Stimulated activated CD4-positive, alpha-beta T cell treated with anti-CD3 and anti-CD28 coated beads, Interleukin-4, amount 100 ng/mL, for 48 hours (primary cell): ENCODE measurements around the gene MAN1C1.

Source experiments
- DNase-seq, 2 donors: peaks; one replicate each; pipeline ENCODE4 v3.0.0-alpha.2; 2020; ENCODE audit warnings: low read depth in 2 of 2

Gene MAN1C1

DNA sequence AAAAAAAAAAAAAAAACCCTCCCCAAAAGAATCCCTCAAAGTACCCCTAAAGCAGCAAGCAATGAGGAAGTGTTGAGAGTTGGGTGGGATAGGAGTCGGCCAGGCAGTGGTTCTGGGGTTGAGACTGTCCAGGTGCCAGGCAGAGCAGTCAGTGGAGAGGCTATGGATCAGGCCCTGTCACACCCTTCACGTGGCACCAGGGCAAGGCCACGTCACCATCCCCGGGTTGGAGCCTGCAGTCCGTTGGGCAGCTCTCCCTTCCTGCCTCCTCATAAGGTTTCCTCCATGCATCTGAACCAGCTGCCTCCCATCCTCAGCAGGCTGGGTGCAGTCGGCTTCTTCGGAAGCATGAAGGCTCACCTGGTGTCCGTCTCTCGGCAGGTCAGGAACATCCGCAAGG, 146.9 kb downstream of the MAN1C1 start:
- DNase-seq = no peak

- no peak for DNase-seq
Measured at GRCh38 chr1:25765136-25765922, 148.7 kb downstream of the MAN1C1 start.

DNA sequence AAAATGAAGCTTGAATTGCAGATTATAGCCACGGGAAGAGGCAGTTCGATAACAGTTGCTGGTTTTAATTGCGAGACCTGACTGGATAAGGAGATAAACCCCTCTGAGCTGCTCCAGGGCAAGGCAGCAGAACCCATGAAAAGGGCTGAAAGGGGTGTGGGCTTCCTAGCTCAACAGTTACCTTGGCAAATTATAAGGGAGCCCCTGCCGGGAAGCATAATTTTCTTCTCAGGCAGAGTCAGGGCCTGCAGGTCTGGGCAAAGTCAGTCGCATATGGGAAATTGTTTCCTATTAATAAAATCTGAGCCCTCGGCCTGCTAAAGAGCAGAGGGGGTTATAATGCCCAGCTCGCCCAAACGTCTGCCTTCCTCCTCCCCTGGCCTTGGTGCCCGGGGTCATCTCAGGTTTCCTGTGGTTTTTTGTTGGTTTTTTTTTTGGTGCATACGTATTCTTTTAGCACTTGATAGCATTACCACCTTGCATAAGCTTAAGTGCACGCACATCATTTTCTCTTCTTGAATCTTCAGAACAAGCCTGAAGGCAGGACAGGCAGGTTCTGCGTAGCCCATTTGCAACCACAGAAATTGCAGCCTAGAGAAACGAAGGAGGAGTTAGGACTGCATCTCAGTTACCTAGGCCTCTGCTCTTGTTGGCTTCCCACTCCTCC, 149.5 kb downstream of the MAN1C1 start:
- DNase-seq = no peak

GRCh38 chr1:25766721-25767436, 150.3 kb downstream of the MAN1C1 start:
- DNase-seq = no peak

DNA sequence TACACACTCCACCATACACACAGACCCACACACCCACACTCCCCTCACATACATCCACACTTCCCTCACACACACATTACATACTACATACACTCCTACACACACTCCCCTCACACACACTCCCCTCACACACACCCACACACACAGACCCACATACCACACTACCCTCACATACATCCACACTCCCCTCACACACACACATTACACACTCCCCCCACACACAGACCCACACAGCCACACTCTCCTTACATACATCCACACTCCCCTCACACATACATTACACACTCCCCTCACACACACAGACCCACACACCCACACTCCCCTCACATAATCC, 150.8 kb downstream of the MAN1C1 start:
- no peak for DNase-seq

GRCh38 chr1:25768999-25769398, 152.4 kb downstream of the MAN1C1 start:
- no peak for DNase-seq

GRCh38 chr1:25769625-25770383, 153.2 kb downstream of the MAN1C1 start:
- no peak for DNase-seq

GRCh38 chr1:25770541-25771220, 154.1 kb downstream of the MAN1C1 start:
- DNase-seq = no peak

DNA sequence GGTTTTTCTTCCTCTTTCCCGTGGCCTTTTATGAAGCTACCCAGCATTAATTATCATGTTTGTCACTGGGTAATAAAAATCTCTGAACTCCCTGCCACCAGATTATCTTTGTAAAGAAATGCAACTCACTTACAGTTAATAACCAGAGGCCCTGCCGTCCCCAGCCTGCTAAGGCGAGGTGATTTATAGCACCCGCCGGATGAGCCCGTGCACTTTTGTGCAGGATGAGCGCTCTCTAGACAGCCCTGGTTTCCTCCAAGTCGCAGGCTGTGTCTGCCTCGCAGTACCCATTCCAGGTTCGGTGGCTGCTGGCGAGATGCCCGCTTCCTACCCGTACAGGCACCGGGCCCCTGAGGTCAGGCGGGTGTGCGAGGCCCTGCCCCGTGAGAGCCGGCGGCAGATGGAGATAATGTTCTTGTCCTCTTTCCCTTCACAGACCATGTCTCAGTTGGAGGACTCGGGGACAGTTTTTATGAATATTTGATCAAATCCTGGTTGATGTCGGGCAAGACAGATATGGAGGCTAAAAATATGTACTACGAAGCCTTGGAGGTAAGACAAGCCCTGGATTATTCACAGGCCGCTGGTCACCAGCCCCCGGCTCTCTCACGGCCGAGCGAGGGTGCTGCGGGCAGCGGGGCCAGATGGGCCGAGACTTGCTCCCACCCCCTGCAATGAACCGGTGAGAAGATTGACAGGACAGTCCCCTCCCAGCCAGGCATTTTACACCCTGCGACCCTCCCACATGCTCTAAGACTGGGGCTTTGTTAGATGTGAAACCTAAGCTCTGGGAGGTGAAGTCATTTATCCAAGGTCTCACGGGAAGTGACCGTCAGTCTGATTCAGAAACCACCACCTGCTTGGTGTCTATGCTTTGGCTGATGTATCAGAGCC, 154.9 kb downstream of the MAN1C1 start:
- DNase-seq = peak in 1 of 2 donors; percentile 11

- no peak for DNase-seq
Measured at GRCh38 chr1:25772164-25772563, 155.6 kb downstream of the MAN1C1 start.

DNA sequence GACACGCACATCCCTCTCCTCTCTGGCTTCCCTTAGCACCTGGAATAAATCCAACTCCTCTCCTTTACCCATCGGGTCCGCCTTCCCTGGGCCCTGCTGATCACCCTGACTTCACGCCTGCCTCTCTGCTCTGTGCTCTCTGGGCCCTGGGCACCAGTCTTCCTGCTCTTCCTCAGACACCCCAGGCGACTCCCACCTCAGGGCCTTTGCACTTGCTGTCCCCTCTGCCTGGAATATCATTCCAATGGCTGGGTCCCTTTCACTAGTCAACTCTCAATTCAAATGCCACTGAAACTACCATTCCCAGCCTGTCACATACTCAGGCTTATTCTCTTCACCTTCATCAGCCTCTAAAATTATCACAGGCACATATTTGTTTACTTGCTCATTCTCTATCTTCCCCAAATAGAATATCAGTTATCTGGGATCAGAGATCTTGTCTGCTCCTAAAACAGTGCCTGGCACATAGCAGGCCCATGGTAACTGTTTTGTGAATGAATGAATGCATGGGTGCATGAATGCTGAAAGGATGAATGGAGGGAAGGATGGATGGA, 156.2 kb downstream of the MAN1C1 start:
- DNase-seq = no peak

DNA sequence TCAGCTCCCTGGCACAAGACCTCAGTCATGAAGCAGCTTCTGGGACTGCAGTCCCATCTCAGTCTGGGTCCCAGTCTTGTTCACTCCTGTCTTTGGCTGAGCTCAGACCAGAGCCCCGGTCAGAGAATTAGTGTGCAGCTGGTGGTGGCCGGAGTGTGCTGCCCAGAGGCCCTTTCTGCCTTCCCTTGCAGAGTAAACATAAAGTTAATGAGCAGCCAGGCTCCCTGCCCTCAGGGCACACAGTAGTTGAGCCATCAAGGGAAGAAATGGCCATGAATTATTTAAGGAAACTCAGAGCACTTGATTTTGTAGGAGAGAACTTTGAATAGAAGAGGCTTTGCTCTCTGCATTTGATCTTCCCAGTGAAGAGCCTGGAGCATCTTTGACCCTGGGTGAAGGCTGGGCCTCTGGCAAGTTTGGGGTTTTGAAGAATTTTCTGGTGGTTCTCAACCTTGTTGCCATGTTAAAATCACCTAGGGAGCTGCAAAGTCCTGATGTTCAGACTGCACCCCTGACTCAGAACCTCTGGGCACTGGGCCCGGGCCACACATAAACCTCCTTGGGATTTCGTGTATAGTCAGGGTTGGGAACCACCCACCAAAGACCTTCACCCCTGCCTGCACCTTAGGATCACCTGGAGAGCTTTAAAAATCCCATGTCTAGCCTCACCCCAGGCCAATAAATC, 157.0 kb downstream of the MAN1C1 start:
- DNase-seq = no peak

- DNase-seq = no peak
Measured at GRCh38 chr1:25774206-25774803, 157.7 kb downstream of the MAN1C1 start.

DNA sequence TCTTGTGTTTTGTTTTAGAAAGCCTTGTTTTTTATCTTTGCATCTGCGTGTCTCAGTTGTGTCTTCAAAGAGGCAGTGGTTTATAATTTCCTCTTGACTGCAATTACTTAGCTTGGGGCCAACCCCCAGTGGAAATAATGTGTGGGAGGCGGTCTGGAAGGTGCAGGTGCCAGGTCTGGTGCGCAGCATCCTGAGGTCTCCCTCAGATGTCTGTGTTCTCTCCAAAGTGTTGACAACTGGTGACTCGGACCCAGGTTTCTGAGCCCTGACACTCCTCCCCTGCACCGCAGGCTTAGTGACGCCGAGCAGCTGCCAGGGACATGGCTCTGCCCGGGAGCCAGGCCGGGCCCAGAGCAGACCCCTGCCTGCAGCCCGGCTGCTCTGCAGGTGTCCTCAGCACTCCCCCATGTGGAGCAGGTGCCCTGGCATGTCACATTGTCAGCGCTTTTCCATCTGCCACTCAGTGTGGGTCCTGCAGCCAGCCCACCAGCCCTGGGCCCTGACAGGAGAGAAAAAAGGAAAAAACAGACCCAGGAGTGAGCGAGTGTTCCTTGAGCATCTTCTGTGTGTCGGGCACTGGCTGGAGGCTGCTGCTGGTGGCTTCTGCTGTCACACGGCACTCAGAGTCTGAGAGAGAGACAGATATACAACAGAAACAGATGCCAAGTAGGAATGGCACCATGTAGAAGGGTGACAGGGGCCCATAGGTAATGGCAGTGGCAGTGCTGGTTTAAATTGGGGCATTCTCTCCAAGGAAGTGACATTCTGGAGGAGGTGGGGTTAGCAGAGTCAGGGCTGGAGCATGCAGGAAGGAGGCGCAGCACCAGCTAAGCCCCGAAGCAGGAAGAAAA, 158.6 kb downstream of the MAN1C1 start:
- DNase-seq = peak; percentile 73 to 76

- DNase-seq = no peak
Measured at GRCh38 chr1:25779388-25779787, 162.8 kb downstream of the MAN1C1 start.

DNA sequence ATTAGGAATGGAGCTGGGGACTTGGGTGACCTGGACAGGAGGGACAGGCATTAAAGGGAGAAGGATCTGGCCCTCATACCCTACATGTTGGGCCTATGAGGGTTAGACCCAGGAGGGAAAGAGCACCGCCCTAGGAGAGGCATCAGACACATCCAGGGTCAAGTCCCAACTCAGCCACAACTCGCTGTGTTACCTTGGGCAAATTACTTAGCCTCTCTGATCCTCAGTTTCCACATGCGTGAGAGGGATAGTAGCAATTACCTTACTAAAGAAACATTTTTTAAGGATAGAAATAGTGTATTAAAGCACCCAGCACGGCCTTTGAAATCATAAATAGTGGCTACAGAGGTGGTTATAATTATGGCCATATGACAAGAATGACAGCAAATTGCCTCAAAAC, 163.3 kb downstream of the MAN1C1 start:
- no peak for DNase-seq

DNA sequence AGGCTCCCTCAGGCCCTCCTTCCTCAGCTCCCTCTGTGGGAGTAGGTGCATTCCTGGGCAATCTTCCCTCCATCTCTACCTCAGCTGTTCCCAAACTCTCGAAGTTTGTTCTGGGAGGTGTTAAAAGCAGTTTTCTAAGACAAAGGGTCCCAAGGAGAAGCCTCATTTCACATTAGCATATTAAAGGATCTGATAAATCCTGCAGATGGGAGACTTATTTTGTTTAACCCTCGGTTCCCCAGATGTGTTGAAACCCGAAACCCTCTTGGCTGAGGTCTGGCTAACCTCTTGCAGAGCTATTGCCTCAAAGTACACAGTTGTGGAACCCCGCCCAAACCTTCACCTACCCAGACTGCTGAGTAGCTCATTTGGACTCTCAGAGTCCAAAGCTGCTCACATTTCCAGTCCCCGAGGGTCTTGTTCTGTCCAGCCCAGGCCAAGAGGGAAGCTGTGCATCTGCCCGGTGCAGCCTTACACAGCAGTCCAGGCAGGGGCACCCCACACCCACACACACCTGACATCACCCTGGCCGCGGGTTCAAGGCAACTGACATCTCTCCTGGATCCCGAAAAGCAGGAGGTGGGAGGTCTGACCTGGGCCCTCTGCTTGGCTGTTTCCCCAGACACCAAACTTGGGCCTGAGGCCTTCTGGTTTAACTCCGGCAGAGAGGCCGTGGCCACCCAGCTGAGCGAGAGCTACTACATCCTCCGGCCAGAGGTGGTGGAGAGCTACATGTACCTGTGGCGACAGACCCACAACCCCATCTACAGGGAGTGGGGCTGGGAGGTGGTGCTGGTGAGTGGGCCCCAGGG, 163.9 kb downstream of the MAN1C1 start:
- DNase-seq = no peak

- no peak for DNase-seq
Measured at GRCh38 chr1:25781130-25781433, 164.5 kb downstream of the MAN1C1 start.
